HFFc6 (cell line): ENCODE measurements around the gene SERPINA3. TPM values are rescaled to one million over a fixed set of nuclear protein-coding genes. Genes with fewer than 3 reads are reported as not detected.

Experiments
- DNase-seq: peaks from one replicate; pipeline ENCODE4 v3.0.0-alpha.2; 2018
- H3K27ac Mint-ChIP-seq: 2 replicates; pipeline ENCODE4 v1.8.0; 2020; ENCODE audit warnings: mild to moderate bottlenecking, mixed read lengths
- H3K27me3 Mint-ChIP-seq: 2 replicates; pipeline ENCODE4 v1.8.0; 2021; ENCODE audit warnings: mild to moderate bottlenecking, moderate library complexity, mixed read lengths; ENCODE audit not compliant: insufficient read depth
- H3K36me3 Mint-ChIP-seq: 2 replicates; pipeline ENCODE4 v1.8.0; 2021; ENCODE audit warnings: low read depth, mixed read lengths
- H3K4me1 Mint-ChIP-seq: 2 replicates; pipeline ENCODE4 v1.8.0; 2020; ENCODE audit warnings: low read depth, mixed read lengths
- H3K4me3 Mint-ChIP-seq: 2 replicates; pipeline ENCODE4 v1.8.0; 2020; ENCODE audit warnings: mild to moderate bottlenecking, moderate library complexity, mixed read lengths
- H3K9me3 Mint-ChIP-seq: 2 replicates; pipeline ENCODE4 v1.8.0; 2020; ENCODE audit warnings: mild to moderate bottlenecking, mixed read lengths
- CTCF ChIP-seq: fragments of 200-600 bp; sonication (generic); IDR thresholded peaks from 2 replicates; pipeline ENCODE4 v1.5.0; 2021; ENCODE audit warnings: antibody characterized with exemption, mild to moderate bottlenecking
- total RNA-seq, 6 experiments: library from RNA; stranded (reverse); fragmentation: NEBNext Ultra II Directional; extraction: Animal tissue kit (Norgen Biotek cat#: 25700); gene quantifications; 2 replicates in 1 of 6; 3 replicates in 5 of 6; pipeline ENCODE4 v1.2.3, GENCODE V29; 2021

The SERPINA3 gene
- total RNA-seq, 6 experiments from 2014 or later, result not detected

GRCh38 chr14:94654071-94654861 is 42.1 kb downstream of the SERPINA3 start:
- Mint-ChIP-seq H3K4me3 (no peak overlapping the region), H3K27me3 (no peaks in the 10 kb centered on the region; the same call in 1 of the 2 replicates), H3K9me3 (peaks cover 31% of the 10 kb centered on the region), H3K36me3 (no peaks in the 10 kb centered on the region; the same call in 1 of the 2 replicates), H3K27ac (no peak overlapping the region), H3K4me1 (no peaks in the 10 kb centered on the region)
- TF ChIP-seq CTCF, result no peak
- DNase-seq, result no peak

GRCh38 chr14:94655169-94655710 is 43.0 kb downstream of the SERPINA3 start:
- Mint-ChIP-seq H3K9me3 (peaks cover 41% of the 10 kb centered on the region), H3K27ac (no peak overlapping the region), H3K4me1 (no peaks in the 10 kb centered on the region), H3K36me3 (no peaks in the 10 kb centered on the region; the same call in 1 of the 2 replicates), H3K4me3 (no peak overlapping the region), H3K27me3 (no peaks in the 10 kb centered on the region; the same call in 1 of the 2 replicates)
- DNase-seq, result no peak
- TF ChIP-seq CTCF, result no peak

GRCh38 chr14:94656043-94656442 is 43.9 kb downstream of the SERPINA3 start:
- Mint-ChIP-seq H3K27me3 (no peaks in the 10 kb centered on the region; the same call in 1 of the 2 replicates), H3K9me3 (peaks cover 48% of the 10 kb centered on the region), H3K36me3 (no peaks in the 10 kb centered on the region; the same call in 1 of the 2 replicates), H3K4me1 (no peaks in the 10 kb centered on the region), H3K27ac (no peak overlapping the region), H3K4me3 (no peak overlapping the region)
- TF ChIP-seq CTCF, result no peak
- no peak for DNase-seq

- no peak for TF ChIP-seq CTCF
- Mint-ChIP-seq H3K27me3 (no peaks in the 10 kb centered on the region; the same call in 1 of the 2 replicates), H3K4me1 (no peaks in the 10 kb centered on the region), H3K9me3 (peaks cover 55% of the 10 kb centered on the region), H3K27ac (no peak overlapping the region), H3K36me3 (no peaks in the 10 kb centered on the region; the same call in 1 of the 2 replicates), H3K4me3 (no peak overlapping the region)
- no peak for DNase-seq
Measured at GRCh38 chr14:94659256-94659655, 47.1 kb downstream of the SERPINA3 start.

- Mint-ChIP-seq H3K27me3 (no peaks in the 10 kb centered on the region; the same call in 1 of the 2 replicates), H3K4me3 (no peak overlapping the region), H3K27ac (no peak overlapping the region), H3K9me3 (peaks cover 59% of the 10 kb centered on the region), H3K4me1 (no peaks in the 10 kb centered on the region), H3K36me3 (peaks cover 4% of the 10 kb centered on the region; the same call in 1 of the 2 replicates)
- TF ChIP-seq CTCF, result no peak
- DNase-seq, result no peak
Measured at GRCh38 chr14:94659901-94660300, 47.7 kb downstream of the SERPINA3 start.
